Mammary epithelial cell (primary cell): ENCODE results near the gene DCHS1.

Experiments
- EZH2 ChIP-seq: IDR thresholded peaks from 2 replicates; pipeline ENCODE4 v1.6.1; 2012; ENCODE audit warnings: low read length, inconsistent platforms, borderline replicate concordance
- TF ChIP-seq, protein P1 (sequence below), 2 donors: IDR thresholded peaks in 1 of 2; conservative IDR thresholded peaks in 1 of 2; 2 replicates each; pipeline ENCODE4 v1.5.1; 2011 to 2012; ENCODE audit warnings: inconsistent platforms in 2 of 2, low read length in 2 of 2, mild to moderate bottlenecking in 2 of 2, control low read depth in 1 of 2, low read depth in 1 of 2; ENCODE audit not compliant: insufficient read depth in 1 of 2; ENCODE audit errors: extremely low read depth in 1 of 2

DNA sequence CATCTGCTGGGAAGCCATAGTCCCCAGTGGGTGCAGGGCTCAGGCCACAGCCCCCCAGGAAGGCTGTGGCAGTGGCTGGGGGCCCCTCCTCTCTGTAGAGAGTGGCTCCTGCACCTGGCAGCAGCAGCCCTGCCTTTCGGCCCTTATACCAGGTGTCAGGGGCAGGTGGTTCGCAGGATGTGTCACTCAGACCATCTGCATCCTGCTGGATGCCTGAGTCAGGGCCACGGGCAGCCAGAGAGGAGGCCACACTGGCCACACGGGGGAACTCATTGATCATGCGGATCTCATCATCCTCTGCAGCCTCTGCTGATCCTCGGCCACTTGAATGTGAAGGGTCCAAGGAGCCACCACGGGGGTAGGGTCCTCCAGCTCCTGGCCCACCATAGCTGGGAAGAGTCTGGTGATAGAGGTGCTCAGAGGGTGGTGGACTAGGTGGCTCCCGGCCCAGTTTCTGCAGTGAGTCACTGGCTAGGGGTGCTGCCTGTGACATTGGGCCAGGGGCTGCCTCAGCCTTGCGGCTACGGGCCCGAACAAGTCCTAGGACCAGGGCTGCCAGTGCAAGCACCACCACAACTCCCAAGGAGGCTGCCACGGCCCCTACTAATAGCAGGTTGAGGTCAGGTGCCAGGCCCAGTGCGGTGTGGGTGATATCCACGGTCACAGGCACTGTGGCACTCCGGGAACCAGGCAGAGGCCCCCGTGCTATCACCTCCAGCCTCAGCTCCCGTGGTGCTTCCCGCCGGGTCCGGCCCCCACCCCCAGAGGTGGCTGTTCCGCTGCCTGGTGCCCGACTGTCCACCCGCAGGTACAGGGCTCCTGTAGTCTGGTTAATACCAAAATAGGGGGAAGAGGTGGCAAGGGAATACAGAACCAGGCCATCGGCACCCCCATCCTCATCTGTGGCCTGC, 33.1 kb downstream of the DCHS1 start:
- TF ChIP-seq, protein P1, sequence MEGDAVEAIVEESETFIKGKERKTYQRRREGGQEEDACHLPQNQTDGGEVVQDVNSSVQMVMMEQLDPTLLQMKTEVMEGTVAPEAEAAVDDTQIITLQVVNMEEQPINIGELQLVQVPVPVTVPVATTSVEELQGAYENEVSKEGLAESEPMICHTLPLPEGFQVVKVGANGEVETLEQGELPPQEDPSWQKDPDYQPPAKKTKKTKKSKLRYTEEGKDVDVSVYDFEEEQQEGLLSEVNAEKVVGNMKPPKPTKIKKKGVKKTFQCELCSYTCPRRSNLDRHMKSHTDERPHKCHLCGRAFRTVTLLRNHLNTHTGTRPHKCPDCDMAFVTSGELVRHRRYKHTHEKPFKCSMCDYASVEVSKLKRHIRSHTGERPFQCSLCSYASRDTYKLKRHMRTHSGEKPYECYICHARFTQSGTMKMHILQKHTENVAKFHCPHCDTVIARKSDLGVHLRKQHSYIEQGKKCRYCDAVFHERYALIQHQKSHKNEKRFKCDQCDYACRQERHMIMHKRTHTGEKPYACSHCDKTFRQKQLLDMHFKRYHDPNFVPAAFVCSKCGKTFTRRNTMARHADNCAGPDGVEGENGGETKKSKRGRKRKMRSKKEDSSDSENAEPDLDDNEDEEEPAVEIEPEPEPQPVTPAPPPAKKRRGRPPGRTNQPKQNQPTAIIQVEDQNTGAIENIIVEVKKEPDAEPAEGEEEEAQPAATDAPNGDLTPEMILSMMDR (conservative IDR thresholded peaks at IDR 0.05 in 1 of 2, IDR thresholded peaks at IDR 0.05 in 1 of 2; ENCODE audit: extremely low read depth in 1 of 2, insufficient read depth in 1 of 2, low read depth in 1 of 2, low read length in 2 of 2) = no peak
- no peak for TF ChIP-seq EZH2
